ENCODE data around the gene BRD1. TPM values are rescaled to one million over a fixed set of nuclear protein-coding genes. Genes with fewer than 3 reads are reported as not detected.
"Not testable (repeated sequence)": the region's sequence is repeated elsewhere in the genome, so short reads cannot be mapped to it uniquely, and the experiment has no call there.

The BRD1 gene
- total and polyA plus RNA-seq, 5 donors from 2014 or later = 2.0 to 133 (median 2.3) TPM

DNA sequence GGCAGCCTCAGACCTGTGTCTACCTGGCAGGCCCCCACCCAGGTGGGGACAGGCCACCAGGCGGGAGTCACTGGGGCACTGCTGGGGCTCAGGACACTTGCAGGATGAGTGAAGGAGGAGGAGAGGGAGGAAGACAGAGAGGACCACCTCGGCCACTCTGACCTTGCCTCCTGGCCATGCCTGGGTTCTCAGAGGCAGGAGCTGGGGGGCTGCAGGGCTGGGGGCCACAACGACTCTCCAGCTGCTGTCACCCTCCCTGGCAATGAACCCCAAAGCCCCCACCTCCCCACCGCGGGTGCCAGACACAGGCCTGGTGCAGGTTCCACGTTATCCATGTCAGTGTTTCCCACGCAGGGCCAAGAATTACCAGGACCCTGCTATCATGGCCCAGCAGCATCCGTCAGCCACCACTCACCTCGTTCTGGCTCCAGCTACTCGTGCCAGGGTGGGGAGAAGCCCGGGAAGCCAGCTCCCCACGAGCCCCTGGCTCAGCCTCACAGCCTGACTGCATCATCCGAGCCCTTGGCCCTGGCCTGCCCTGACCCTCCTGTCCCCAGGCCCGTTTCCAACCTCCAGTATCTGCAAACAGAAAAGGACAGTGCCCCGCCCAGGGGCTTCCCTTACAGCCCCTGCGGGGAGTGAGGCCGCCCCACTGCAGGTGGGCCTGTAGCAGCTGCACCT, 62.4 kb downstream of the BRD1 start:
- Histone ChIP-seq H3K27ac (ENCODE audit: insufficient read depth, low read length, poor library complexity, severe bottlenecking) (no peak overlapping the region), H3K27me3 (ENCODE audit: control insufficient read depth, insufficient read depth, low read length) (no peaks in the 10 kb centered on the region), H3K36me3 (ENCODE audit: control insufficient read depth, insufficient read depth, low read length) (no peaks in the 10 kb centered on the region), H3K4me1 (ENCODE audit: control insufficient read depth, insufficient read depth, low read length, poor library complexity, severe bottlenecking) (peaks cover 6% of the 10 kb centered on the region), H3K9me3 (ENCODE audit: control insufficient read depth in 2 of 2, low read length in 2 of 2) (peaks cover 4 to 15% of the 10 kb centered on the region in 2 experiments), H3K4me3 (ENCODE audit: low read depth, low read length) (no peak overlapping the region)
- H3K36me3 Mint-ChIP-seq = peaks cover 4% of the 10 kb centered on the region
- H3K4me1 Mint-ChIP-seq = peaks cover 0 to 18% (median 9%) of the 10 kb centered on the region in 4 donors
- peaks cover 0 to 11% (median 4%) of the 10 kb centered on the region in 7 donors for H3K9me3 Mint-ChIP-seq
- H3K4me3 Mint-ChIP-seq = no peak overlapping the region
- no peaks in the 10 kb centered on the region for H3K27me3 Mint-ChIP-seq
- H3K27ac Mint-ChIP-seq = no peak overlapping the region
- no peak for ATAC-seq (ENCODE audit: low read depth in 2 of 2)
- DNase-seq = no peak

DNA sequence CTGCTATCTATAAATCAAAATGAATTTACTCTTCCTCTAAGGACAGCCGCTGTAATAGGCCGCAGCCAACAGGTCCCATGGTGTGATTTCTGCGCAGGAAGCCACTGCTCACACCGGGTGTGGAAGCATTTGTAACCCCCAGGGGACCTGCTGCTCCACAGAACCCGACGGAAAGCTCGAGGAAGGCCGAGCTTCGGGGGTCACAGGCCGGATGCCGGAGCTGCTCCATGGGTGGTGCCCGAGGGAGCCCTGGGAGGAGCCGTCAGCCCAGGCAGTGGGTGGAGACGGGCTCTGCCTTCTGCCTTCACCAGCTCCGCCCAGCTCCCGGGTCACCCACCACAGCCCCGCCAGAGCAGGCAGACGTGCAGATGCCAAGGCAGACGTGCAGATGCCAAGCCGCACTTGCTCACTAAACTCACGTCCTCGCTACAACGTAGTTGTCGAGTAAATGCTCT, 63.5 kb downstream of the BRD1 start:
- Histone ChIP-seq H3K4me1 (ENCODE audit: control insufficient read depth, insufficient read depth, low read length, poor library complexity, severe bottlenecking) (peaks cover 6% of the 10 kb centered on the region), H3K9me3 (ENCODE audit: control insufficient read depth in 2 of 2, low read length in 2 of 2) (peaks cover 4 to 15% of the 10 kb centered on the region in 2 experiments), H3K27me3 (ENCODE audit: control insufficient read depth, insufficient read depth, low read length) (no peaks in the 10 kb centered on the region), H3K36me3 (ENCODE audit: control insufficient read depth, insufficient read depth, low read length) (no peaks in the 10 kb centered on the region), H3K27ac (ENCODE audit: insufficient read depth, low read length, poor library complexity, severe bottlenecking) (no peak overlapping the region), H3K4me3 (ENCODE audit: low read depth, low read length) (no peak overlapping the region)
- peaks cover 0 to 11% (median 4%) of the 10 kb centered on the region in 7 donors for H3K9me3 Mint-ChIP-seq
- no peak overlapping the region for H3K27ac Mint-ChIP-seq
- H3K4me3 Mint-ChIP-seq = no peak overlapping the region
- H3K36me3 Mint-ChIP-seq = peaks cover 4% of the 10 kb centered on the region
- DNase-seq (no peak), ATAC-seq (ENCODE audit: low read depth in 2 of 2) (no peak)
- H3K4me1 Mint-ChIP-seq = peaks cover 0 to 18% (median 10%) of the 10 kb centered on the region in 4 donors
- no peaks in the 10 kb centered on the region for H3K27me3 Mint-ChIP-seq

DNA sequence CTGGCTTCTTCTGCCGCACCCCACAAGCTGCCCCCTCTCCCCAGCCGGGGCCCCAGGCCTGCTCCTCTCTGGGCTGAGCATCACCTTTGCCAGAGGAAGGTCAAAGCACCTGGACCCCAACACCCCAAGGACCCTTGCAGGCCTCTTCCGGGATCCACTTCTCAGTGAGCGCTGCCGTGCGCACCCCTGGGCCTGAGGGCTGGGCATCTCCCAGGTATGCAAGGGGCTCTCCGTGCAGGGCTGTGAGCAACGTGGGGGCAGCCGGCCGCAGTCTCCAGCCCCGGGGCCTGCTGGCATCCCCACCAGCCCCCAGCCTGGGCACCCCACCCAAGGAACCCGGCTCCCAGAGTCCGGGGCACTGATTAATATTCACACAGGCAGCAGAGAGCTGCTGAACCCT, 64.0 kb downstream of the BRD1 start:
- Histone ChIP-seq H3K9me3 (ENCODE audit: control insufficient read depth in 2 of 2, low read length in 2 of 2) (peaks cover 4 to 15% of the 10 kb centered on the region in 2 experiments), H3K4me1 (ENCODE audit: control insufficient read depth, insufficient read depth, low read length, poor library complexity, severe bottlenecking) (peaks cover 6% of the 10 kb centered on the region), H3K4me3 (ENCODE audit: low read depth, low read length) (no peak overlapping the region), H3K27me3 (ENCODE audit: control insufficient read depth, insufficient read depth, low read length) (no peaks in the 10 kb centered on the region), H3K36me3 (ENCODE audit: control insufficient read depth, insufficient read depth, low read length) (no peaks in the 10 kb centered on the region), H3K27ac (ENCODE audit: insufficient read depth, low read length, poor library complexity, severe bottlenecking) (no peak overlapping the region)
- DNase-seq = no peak
- no peak overlapping the region for H3K4me3 Mint-ChIP-seq
- H3K36me3 Mint-ChIP-seq = peaks cover 4% of the 10 kb centered on the region
- no peak overlapping the region for H3K27ac Mint-ChIP-seq
- peaks cover 0 to 18% (median 10%) of the 10 kb centered on the region in 4 donors for H3K4me1 Mint-ChIP-seq
- H3K9me3 Mint-ChIP-seq = peaks cover 0 to 11% (median 4%) of the 10 kb centered on the region in 7 donors
- no peaks in the 10 kb centered on the region for H3K27me3 Mint-ChIP-seq
- ATAC-seq (ENCODE audit: low read depth in 2 of 2) = no peak

DNA sequence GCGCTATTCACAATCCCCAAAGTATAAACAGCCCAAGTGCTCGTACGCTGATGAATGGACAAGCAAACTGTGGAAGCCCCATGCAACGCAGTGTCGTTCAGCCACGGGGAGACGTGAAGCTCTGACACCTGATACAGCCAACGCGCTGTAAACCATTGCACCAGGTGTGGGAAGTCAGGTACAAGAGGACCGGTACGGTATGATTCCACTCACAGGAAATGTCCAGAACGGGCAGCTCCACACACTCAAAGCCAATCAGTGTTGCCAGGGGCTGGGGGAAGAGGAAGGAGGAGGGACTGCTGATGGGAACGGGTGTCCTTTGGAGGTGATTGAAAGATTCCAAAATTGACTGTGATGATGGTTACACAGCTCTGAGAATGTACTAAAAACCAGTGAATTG, 64.5 kb downstream of the BRD1 start:
- Histone ChIP-seq H3K4me1 (ENCODE audit: control insufficient read depth, insufficient read depth, low read length, poor library complexity, severe bottlenecking) (peaks cover 6% of the 10 kb centered on the region), H3K4me3 (ENCODE audit: low read depth, low read length) (no peak overlapping the region), H3K27ac (ENCODE audit: insufficient read depth, low read length, poor library complexity, severe bottlenecking) (no peak overlapping the region), H3K36me3 (ENCODE audit: control insufficient read depth, insufficient read depth, low read length) (no peaks in the 10 kb centered on the region), H3K27me3 (ENCODE audit: control insufficient read depth, insufficient read depth, low read length) (no peaks in the 10 kb centered on the region), H3K9me3 (ENCODE audit: control insufficient read depth in 2 of 2, low read length in 2 of 2) (peaks cover 4 to 15% of the 10 kb centered on the region in 2 experiments)
- H3K4me3 Mint-ChIP-seq = no peak overlapping the region
- H3K36me3 Mint-ChIP-seq = peaks cover 4% of the 10 kb centered on the region
- DNase-seq (no peak), ATAC-seq (ENCODE audit: low read depth in 2 of 2) (no peak)
- no peaks in the 10 kb centered on the region for H3K27me3 Mint-ChIP-seq
- peak overlapping the region in 1 of 3 donors; percentile 53 for H3K27ac Mint-ChIP-seq
- H3K9me3 Mint-ChIP-seq = peaks cover 0 to 11% (median 4%) of the 10 kb centered on the region in 7 donors
- peaks cover 0 to 18% (median 10%) of the 10 kb centered on the region in 4 donors for H3K4me1 Mint-ChIP-seq

DNA sequence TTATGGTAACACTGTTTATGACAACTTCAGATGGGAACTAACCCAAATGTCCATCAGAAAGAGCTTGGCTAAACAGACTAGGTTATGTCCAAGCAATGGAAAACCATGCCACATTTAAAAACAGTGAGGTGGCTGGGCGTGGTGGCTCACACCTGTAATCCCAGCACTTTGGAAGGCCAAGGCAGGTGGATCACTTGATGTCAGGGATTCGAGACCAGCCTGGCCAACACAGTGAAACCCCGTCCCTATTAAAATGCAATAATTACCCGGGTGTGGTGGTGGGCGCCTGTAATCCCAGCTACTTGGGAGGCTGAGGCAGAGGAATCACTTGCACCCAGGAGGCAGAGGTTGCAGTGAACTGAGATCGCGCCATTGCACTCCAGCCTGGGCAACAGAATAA, 65.1 kb downstream of the BRD1 start:
- not testable (repeated sequence) for H3K36me3 ChIP-seq (ENCODE audit: control insufficient read depth, insufficient read depth, low read length); H3K36me3 Mint-ChIP-seq; H3K4me1 ChIP-seq (ENCODE audit: control insufficient read depth, insufficient read depth, low read length, poor library complexity, severe bottlenecking); H3K4me3 ChIP-seq (ENCODE audit: low read depth, low read length); H3K27me3 Mint-ChIP-seq; DNase-seq; H3K27ac ChIP-seq (ENCODE audit: insufficient read depth, low read length, poor library complexity, severe bottlenecking); H3K27ac Mint-ChIP-seq; H3K4me3 Mint-ChIP-seq; H3K27me3 ChIP-seq (ENCODE audit: control insufficient read depth, insufficient read depth, low read length); ATAC-seq (ENCODE audit: low read depth in 2 of 2)
- peaks cover 0 to 11% (median 4%) of the 10 kb centered on the region in 7 donors for H3K9me3 Mint-ChIP-seq
- peaks cover 0 to 18% (median 10%) of the 10 kb centered on the region in 4 donors for H3K4me1 Mint-ChIP-seq
- peaks cover 4 to 15% of the 10 kb centered on the region in 2 experiments for H3K9me3 ChIP-seq (ENCODE audit: control insufficient read depth in 2 of 2, low read length in 2 of 2)

DNA sequence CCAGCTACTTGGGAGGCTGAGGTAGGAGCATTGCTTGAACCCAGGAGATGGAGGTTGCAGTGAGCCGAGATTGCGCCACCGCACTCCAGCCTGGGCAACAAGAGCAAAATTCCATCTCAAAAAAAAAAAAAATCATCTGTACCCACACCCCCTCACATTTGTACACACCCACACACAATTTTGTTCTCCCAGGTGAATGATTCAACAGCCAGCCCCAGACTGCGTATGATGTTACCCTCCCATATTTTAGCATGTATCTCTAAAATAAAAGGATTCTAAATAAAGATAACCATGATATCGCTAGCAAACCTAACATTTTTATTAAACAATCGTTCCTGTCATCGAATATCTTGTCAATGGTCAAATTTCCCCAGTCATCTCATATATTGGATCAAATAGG, 65.8 kb downstream of the BRD1 start:
- H3K36me3 Mint-ChIP-seq = no peaks in the 10 kb centered on the region
- H3K36me3 ChIP-seq (ENCODE audit: control insufficient read depth, insufficient read depth, low read length) = no peaks in the 10 kb centered on the region
- H3K4me3 ChIP-seq (ENCODE audit: low read depth, low read length) = no peak overlapping the region
- no peak overlapping the region for H3K27ac ChIP-seq (ENCODE audit: insufficient read depth, low read length, poor library complexity, severe bottlenecking)
- no peak overlapping the region for H3K4me3 Mint-ChIP-seq
- no peaks in the 10 kb centered on the region for H3K27me3 Mint-ChIP-seq
- no peak overlapping the region for H3K27ac Mint-ChIP-seq
- ATAC-seq (ENCODE audit: low read depth in 2 of 2) = no peak
- peaks cover 0 to 17% (median 8%) of the 10 kb centered on the region in 4 donors for H3K4me1 Mint-ChIP-seq
- peaks cover under 1 to 9% of the 10 kb centered on the region in 2 experiments for H3K9me3 ChIP-seq (ENCODE audit: control insufficient read depth in 2 of 2, low read length in 2 of 2)
- no peaks in the 10 kb centered on the region for H3K27me3 ChIP-seq (ENCODE audit: control insufficient read depth, insufficient read depth, low read length)
- peaks cover 0 to 8% (median 1%) of the 10 kb centered on the region in 7 donors for H3K9me3 Mint-ChIP-seq
- H3K4me1 ChIP-seq (ENCODE audit: control insufficient read depth, insufficient read depth, low read length, poor library complexity, severe bottlenecking) = peaks cover 6% of the 10 kb centered on the region
- DNase-seq = no peak

DNA sequence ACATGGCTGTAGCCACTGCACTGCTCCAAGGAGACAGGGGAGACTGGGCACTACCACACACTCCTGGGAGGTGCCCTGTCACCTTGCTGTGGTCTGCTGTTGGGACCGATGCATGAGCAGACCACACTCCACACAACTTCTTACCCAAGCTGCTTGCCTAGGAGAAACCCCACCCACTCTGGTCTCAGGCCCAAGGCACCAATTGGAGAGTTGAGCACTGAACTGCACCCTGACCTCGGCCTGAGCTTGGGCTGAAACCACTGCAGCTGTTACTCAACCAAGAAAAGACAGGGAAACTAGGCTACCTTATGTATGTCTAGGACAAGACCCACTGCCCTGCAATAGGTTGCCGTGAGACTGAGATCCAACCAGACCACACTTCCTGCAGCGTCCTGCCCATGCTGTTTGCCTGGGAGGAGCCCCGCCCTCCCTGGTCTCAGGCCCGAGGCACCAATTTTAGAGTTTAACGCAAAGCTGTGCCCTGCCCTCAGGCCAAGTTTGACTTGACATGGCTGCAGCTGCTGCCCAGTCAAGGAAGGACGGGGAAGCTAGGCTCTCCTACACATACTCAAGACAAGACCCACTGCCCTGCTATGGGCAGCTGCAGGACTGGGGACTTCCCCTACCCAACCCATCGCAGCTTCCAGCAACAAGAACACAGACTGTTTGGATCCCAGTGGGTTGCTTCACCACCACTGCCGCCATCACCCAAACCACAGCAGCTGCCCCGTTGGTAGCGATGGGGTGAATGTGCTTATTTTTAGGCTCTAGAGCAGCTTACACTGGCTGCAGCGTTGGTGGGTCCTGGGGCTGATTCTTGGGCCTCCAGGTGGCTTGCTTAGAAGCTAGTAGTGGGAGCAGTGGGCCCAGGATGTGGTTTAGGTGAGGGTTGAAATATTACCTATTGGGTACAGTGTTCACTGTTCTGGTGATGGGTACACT, 66.8 kb downstream of the BRD1 start:
- Mint-ChIP-seq H3K27me3 (no peaks in the 10 kb centered on the region), H3K4me1 (peaks cover 0 to 17% (median 8%) of the 10 kb centered on the region in 4 donors), H3K27ac (no peak overlapping the region), H3K9me3 (peaks cover 0 to 4% (median 0%) of the 10 kb centered on the region in 7 donors), H3K4me3 (no peak overlapping the region), H3K36me3 (no peaks in the 10 kb centered on the region)
- Histone ChIP-seq H3K27me3 (ENCODE audit: control insufficient read depth, insufficient read depth, low read length) (no peaks in the 10 kb centered on the region), H3K36me3 (ENCODE audit: control insufficient read depth, insufficient read depth, low read length) (no peaks in the 10 kb centered on the region), H3K9me3 (ENCODE audit: control insufficient read depth in 2 of 2, low read length in 2 of 2) (no peaks in the 10 kb centered on the region), H3K4me1 (ENCODE audit: control insufficient read depth, insufficient read depth, low read length, poor library complexity, severe bottlenecking) (peaks cover 6% of the 10 kb centered on the region), H3K4me3 (ENCODE audit: low read depth, low read length) (no peak overlapping the region), H3K27ac (ENCODE audit: insufficient read depth, low read length, poor library complexity, severe bottlenecking) (no peak overlapping the region)
- ATAC-seq (ENCODE audit: low read depth in 2 of 2) (peak; percentile 59), DNase-seq (peak in 1 of 3 donors; percentile 70)

Measured in CD4-positive, CD25-positive, alpha-beta regulatory T cell (primary cell).